ENCODE measurements around the gene PMPCA. TPM values are rescaled to one million over a fixed set of nuclear protein-coding genes. Genes with fewer than 3 reads are reported as not detected.
A peak's percentile ranks its signal among the peaks of the same experiment; 100 is the strongest.

PMPCA gene
- total and polyA plus RNA-seq, 2 of the 13 experiments (the other 11 are each of a cell fraction or from before 2014, with no cell fraction given): 70.2 to 88.4 TPM

GRCh38 chr9:136363106-136363948 lies 47.1 kb upstream of the PMPCA start, which contains the start of gene DNLZ (continued):
- TF ChIP-seq BRF2 (CRISPR knock-in tag; IDR thresholded peaks at IDR 0.05): peak; percentile 77
- no peak for TF ChIP-seq STAT6 (CRISPR knock-in tag; IDR thresholded peaks at IDR 0.05; ENCODE audit: borderline replicate concordance)
- no peak for TF ChIP-seq FOXJ3 (CRISPR knock-in tag; IDR thresholded peaks at IDR 0.05; ENCODE audit: borderline replicate concordance)
- peak; percentile 90 for TF ChIP-seq CTCF (CRISPR knock-in tag; IDR thresholded peaks at IDR 0.05)
- peak; percentile 88; the same call in 1 of the 2 replicates for TF ChIP-seq ZNF784 (CRISPR knock-in tag; IDR thresholded peaks at IDR 0.05; ENCODE audit: borderline replicate concordance)
- no peak for TF ChIP-seq MTA3 (CRISPR knock-in tag; IDR thresholded peaks at IDR 0.05)
- TF ChIP-seq RFXANK (CRISPR knock-in tag; IDR thresholded peaks at IDR 0.05): peak; percentile 55; the same call in 1 of the 2 replicates
- TF ChIP-seq LCORL (IDR thresholded peaks at IDR 0.05): no peak
- peak; percentile 62 for TF ChIP-seq LCORL (CRISPR knock-in tag; IDR thresholded peaks at IDR 0.05)
- no peak for TF ChIP-seq TEF (CRISPR knock-in tag; IDR thresholded peaks at IDR 0.05)
- no peak for TF ChIP-seq ZFP36L2 (CRISPR knock-in tag; IDR thresholded peaks at IDR 0.05)
- no peak for TF ChIP-seq NCOA5 (CRISPR knock-in tag; IDR thresholded peaks at IDR 0.05)
- no peak for TF ChIP-seq ZFP82 (CRISPR knock-in tag; IDR thresholded peaks at IDR 0.05; ENCODE audit: borderline replicate concordance)
- no peak for TF ChIP-seq SRSF1 (optimal IDR thresholded peaks at IDR 0.05; ENCODE audit: low read depth, low read length)
- peak; percentile 79; the same call in 1 of the 2 replicates for TF ChIP-seq CSRNP1 (CRISPR knock-in tag; IDR thresholded peaks at IDR 0.05)
- TF ChIP-seq SP140L (CRISPR knock-in tag; IDR thresholded peaks at IDR 0.05; ENCODE audit: borderline replicate concordance): no peak
- 0 out of 2 replicates have a peak, but pooled peaks have one; percentile 45 for TF ChIP-seq ARID2 (CRISPR knock-in tag; IDR thresholded peaks at IDR 0.05; ENCODE audit: borderline replicate concordance)
- TF ChIP-seq KMT2A (CRISPR knock-in tag; IDR thresholded peaks at IDR 0.05): peak; percentile 60; the same call in 1 of the 2 replicates
- TF ChIP-seq ZNF296 (CRISPR knock-in tag; conservative IDR thresholded peaks at IDR 0.05): no peak
- TF ChIP-seq TCF7L2 (IDR thresholded peaks at IDR 0.05; ENCODE audit: low read depth, low read length): no peak

Measured in HepG2 (cell line).